Trophoblast cell (in vitro differentiated cells and primary cell): ENCODE data around the gene GHSR.

Source experiments
- DNase-seq, 2 donors: peaks; one replicate each; pipeline ENCODE4 v3.0.0-alpha.2; 2016
- H2AFZ ChIP-seq: 2 replicates; pipeline ENCODE4 v1.6.1; 2013; ENCODE audit warnings: low read length, moderate library complexity, mild to moderate bottlenecking; ENCODE audit not compliant: insufficient read depth, poor library complexity
- H2AK5ac ChIP-seq: 2 replicates; pipeline ENCODE4 v1.6.1; 2013; ENCODE audit warnings: mild to moderate bottlenecking, low read length
- H2BK120ac ChIP-seq: 2 replicates; pipeline ENCODE4 v1.6.1; 2013; ENCODE audit warnings: low read length, mild to moderate bottlenecking, moderate library complexity; ENCODE audit not compliant: insufficient read depth, poor library complexity
- H2BK12ac ChIP-seq: 2 replicates; pipeline ENCODE4 v1.6.1; 2013; ENCODE audit warnings: mild to moderate bottlenecking, low read length, moderate library complexity
- H2BK5ac ChIP-seq: 2 replicates; pipeline ENCODE4 v1.6.1; 2013; ENCODE audit warnings: low read length, low read depth, moderate library complexity, mild to moderate bottlenecking; ENCODE audit not compliant: poor library complexity
- H3K14ac ChIP-seq: 2 replicates; pipeline ENCODE4 v1.6.1; 2013; ENCODE audit warnings: mild to moderate bottlenecking, low read length
- H3K18ac ChIP-seq: 2 replicates; pipeline ENCODE4 v1.6.1; 2013; ENCODE audit warnings: mild to moderate bottlenecking, low read length
- H3K23ac ChIP-seq: 2 replicates; pipeline ENCODE4 v1.6.1; 2013; ENCODE audit warnings: low read length
- H3K27ac ChIP-seq: 2 replicates; pipeline ENCODE4 v1.5.1; 2013; ENCODE audit warnings: low read depth, mild to moderate bottlenecking, inconsistent platforms, low read length, moderate library complexity
- H3K27me3 ChIP-seq: 2 replicates; pipeline ENCODE4 v1.6.1; 2013; ENCODE audit warnings: inconsistent platforms, mild to moderate bottlenecking, low read length, moderate library complexity; ENCODE audit not compliant: insufficient read depth
- H3K36me3 ChIP-seq, 2 experiments: 1 replicate in 1 of 2; 2 replicates in 1 of 2; pipeline ENCODE4 v1.6.1; 2013; ENCODE audit warnings: low read length in 2 of 2, mild to moderate bottlenecking in 2 of 2, moderate library complexity in 1 of 2; ENCODE audit not compliant: insufficient read depth in 2 of 2, control insufficient read depth in 1 of 2
- H3K4ac ChIP-seq: 2 replicates; pipeline ENCODE4 v1.6.1; 2013; ENCODE audit warnings: low read depth, mild to moderate bottlenecking, low read length, moderate library complexity
- H3K4me1 ChIP-seq, 2 experiments: 1 replicate in 1 of 2; 2 replicates in 1 of 2; pipeline ENCODE4 v1.6.1; 2013; ENCODE audit warnings: low read length in 2 of 2, mild to moderate bottlenecking in 2 of 2, moderate library complexity in 1 of 2; ENCODE audit not compliant: insufficient read depth in 2 of 2, control insufficient read depth in 1 of 2
- H3K4me2 ChIP-seq: 2 replicates; pipeline ENCODE4 v1.6.1; 2013; ENCODE audit warnings: inconsistent platforms, mild to moderate bottlenecking, low read length, moderate library complexity
- H3K4me3 ChIP-seq: 2 replicates; pipeline ENCODE4 v1.5.1; 2013; ENCODE audit warnings: mild to moderate bottlenecking, low read depth, low read length, inconsistent platforms
- H3K79me1 ChIP-seq: one replicate; pipeline ENCODE4 v1.6.1; 2013; ENCODE audit warnings: low read length
- H3K79me2 ChIP-seq: 2 replicates; pipeline ENCODE4 v1.6.1; 2013; ENCODE audit warnings: low read length, mild to moderate bottlenecking; ENCODE audit not compliant: control insufficient read depth, insufficient read depth, poor library complexity
- H3K9ac ChIP-seq: 2 replicates; pipeline ENCODE4 v1.6.1; 2013; ENCODE audit warnings: mild to moderate bottlenecking, low read length
- H3K9me3 ChIP-seq: 2 replicates; pipeline ENCODE4 v1.6.1; 2013; ENCODE audit warnings: low read depth, mild to moderate bottlenecking, control low read depth, inconsistent platforms, low read length; ENCODE audit not compliant: insufficient read depth
- H4K12ac ChIP-seq: 2 replicates; pipeline ENCODE4 v1.6.1; 2013; ENCODE audit warnings: low read depth, mild to moderate bottlenecking, low read length, moderate library complexity
- H4K8ac ChIP-seq: 2 replicates; pipeline ENCODE4 v1.6.1; 2013; ENCODE audit warnings: low read depth, mild to moderate bottlenecking, low read length, moderate library complexity
- H4K91ac ChIP-seq: one replicate; pipeline ENCODE4 v1.6.1; 2013; ENCODE audit warnings: low read depth, mild to moderate bottlenecking, low read length, moderate library complexity
- WGBS: extraction: QIAGEN DNeasy Blood & Tissue Kit; methylation state at CpG from one replicate; pipeline ENCODE4 v1.1.7; 2013; ENCODE audit warnings: missing lambda C conversion rate; ENCODE audit not compliant: insufficient read length, insufficient coverage; ENCODE audit errors: extremely low coverage; 5-methylcytosine and 5-hydroxymethylcytosine counted together

The GHSR gene

GRCh38 chr3:172456404-172456803 is 8.1 kb upstream of the GHSR start:
- no peak overlapping the region for H2BK5ac ChIP-seq
- no peak overlapping the region for H2BK12ac ChIP-seq
- no peaks in the 10 kb centered on the region for H3K79me1 ChIP-seq
- H2BK120ac ChIP-seq = no peak overlapping the region
- no peaks in the 10 kb centered on the region for H3K4me1 ChIP-seq
- H3K4ac ChIP-seq = no peak overlapping the region
- H3K4me2 ChIP-seq = no peak overlapping the region
- no peaks in the 10 kb centered on the region for H3K9me3 ChIP-seq
- no peak overlapping the region for H2AFZ ChIP-seq
- H3K27me3 ChIP-seq = no peaks in the 10 kb centered on the region
- H4K12ac ChIP-seq = no peak overlapping the region
- H3K23ac ChIP-seq = no peak overlapping the region
- no peak for DNase-seq
- WGBS = no CpG with 5 or more reads among the region's 3 CpGs
- no peak overlapping the region for H3K14ac ChIP-seq
- H3K9ac ChIP-seq = no peak overlapping the region
- no peak overlapping the region for H3K18ac ChIP-seq
- no peak overlapping the region for H4K8ac ChIP-seq
- H3K27ac ChIP-seq = no peak overlapping the region
- no peak overlapping the region for H4K91ac ChIP-seq
- H2AK5ac ChIP-seq = no peak overlapping the region
- H3K4me3 ChIP-seq = no peak overlapping the region
- no peaks in the 10 kb centered on the region for H3K36me3 ChIP-seq
- H3K79me2 ChIP-seq = no peaks in the 10 kb centered on the region

GRCh38 chr3:172454180-172454579 is 5.9 kb upstream of the GHSR start:
- Histone ChIP-seq H3K18ac (no peak overlapping the region), H3K36me3 (no peaks in the 10 kb centered on the region), H3K27me3 (peaks cover 7% of the 10 kb centered on the region), H3K4me2 (no peak overlapping the region), H3K4me1 (no peaks in the 10 kb centered on the region), H4K8ac (no peak overlapping the region), H3K4me3 (no peak overlapping the region), H2BK120ac (no peak overlapping the region), H3K4ac (no peak overlapping the region), H3K9ac (no peak overlapping the region), H4K91ac (no peak overlapping the region), H3K27ac (no peak overlapping the region), H2AK5ac (no peak overlapping the region), H3K79me2 (no peaks in the 10 kb centered on the region), H3K9me3 (peaks cover 5% of the 10 kb centered on the region), H3K14ac (no peak overlapping the region), H2BK5ac (no peak overlapping the region), H2AFZ (no peak overlapping the region), H2BK12ac (no peak overlapping the region), H4K12ac (no peak overlapping the region), H3K79me1 (no peaks in the 10 kb centered on the region), H3K23ac (no peak overlapping the region)
- no peak for DNase-seq

GRCh38 chr3:172449466-172450149 is 1.4 kb upstream of the GHSR start:
- Histone ChIP-seq H2BK12ac (no peak overlapping the region), H3K18ac (no peak overlapping the region), H3K4me2 (no peak overlapping the region), H3K27me3 (peaks cover 28% of the 10 kb centered on the region), H4K12ac (no peak overlapping the region), H2AK5ac (no peak overlapping the region), H3K4me1 (no peaks in the 10 kb centered on the region), H2BK5ac (no peak overlapping the region), H3K79me2 (no peaks in the 10 kb centered on the region), H2AFZ (no peak overlapping the region), H3K23ac (no peak overlapping the region), H4K91ac (no peak overlapping the region), H3K4me3 (no peak overlapping the region), H3K4ac (no peak overlapping the region), H2BK120ac (no peak overlapping the region), H3K9me3 (peaks cover 17% of the 10 kb centered on the region), H3K9ac (no peak overlapping the region), H3K27ac (no peak overlapping the region), H3K14ac (no peak overlapping the region), H3K36me3 (no peaks in the 10 kb centered on the region), H3K79me1 (no peaks in the 10 kb centered on the region), H4K8ac (no peak overlapping the region)
- peak; percentile 25 to 58 for DNase-seq
- no CpG with 5 or more reads among the region's 34 CpGs for WGBS

GRCh38 chr3:172448661-172449465 is 607 bp upstream of the GHSR start:
- Histone ChIP-seq H3K27me3 (peaks cover 28% of the 10 kb centered on the region), H3K23ac (no peak overlapping the region), H3K4me2 (no peak overlapping the region), H3K4ac (no peak overlapping the region), H3K9me3 (peaks cover 17% of the 10 kb centered on the region), H3K36me3 (no peaks in the 10 kb centered on the region), H2BK5ac (no peak overlapping the region), H3K9ac (no peak overlapping the region), H3K79me1 (no peaks in the 10 kb centered on the region), H2BK120ac (no peak overlapping the region), H3K27ac (no peak overlapping the region), H3K18ac (no peak overlapping the region), H3K4me1 (no peaks in the 10 kb centered on the region), H2AFZ (no peak overlapping the region), H3K14ac (no peak overlapping the region), H2BK12ac (no peak overlapping the region), H3K79me2 (no peaks in the 10 kb centered on the region), H3K4me3 (no peak overlapping the region), H4K12ac (no peak overlapping the region), H4K8ac (no peak overlapping the region), H2AK5ac (no peak overlapping the region), H4K91ac (no peak overlapping the region)
- no CpG with 5 or more reads among the region's 43 CpGs for WGBS
- no peak for DNase-seq
